Measurements from ENCODE around the gene LBP.

DNA sequence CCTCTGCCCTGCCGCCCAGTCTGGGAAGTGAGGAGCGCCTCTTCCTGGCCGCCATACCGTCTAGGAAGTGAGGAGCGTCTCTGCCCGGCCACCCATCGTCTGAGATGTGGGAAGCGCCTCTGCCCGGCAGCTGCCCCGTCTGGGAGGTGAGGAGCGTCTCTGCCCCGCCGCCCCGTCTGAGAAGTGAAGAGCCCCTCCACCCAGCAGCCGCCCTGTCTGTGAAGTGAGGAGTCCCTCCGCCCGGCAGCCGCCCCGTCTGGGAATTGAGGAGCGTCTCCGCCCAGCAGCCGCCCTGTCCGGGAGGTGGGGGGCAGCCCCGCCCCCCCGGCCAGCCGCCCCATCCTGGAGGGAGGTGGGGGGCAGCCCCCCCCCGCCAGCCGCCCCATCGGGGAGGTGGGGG, 61.0 kb downstream of the LBP start:
- no peak for TF ChIP-seq POLR2A (IDR thresholded peaks at IDR 0.05)
- TF ChIP-seq, protein P1, sequence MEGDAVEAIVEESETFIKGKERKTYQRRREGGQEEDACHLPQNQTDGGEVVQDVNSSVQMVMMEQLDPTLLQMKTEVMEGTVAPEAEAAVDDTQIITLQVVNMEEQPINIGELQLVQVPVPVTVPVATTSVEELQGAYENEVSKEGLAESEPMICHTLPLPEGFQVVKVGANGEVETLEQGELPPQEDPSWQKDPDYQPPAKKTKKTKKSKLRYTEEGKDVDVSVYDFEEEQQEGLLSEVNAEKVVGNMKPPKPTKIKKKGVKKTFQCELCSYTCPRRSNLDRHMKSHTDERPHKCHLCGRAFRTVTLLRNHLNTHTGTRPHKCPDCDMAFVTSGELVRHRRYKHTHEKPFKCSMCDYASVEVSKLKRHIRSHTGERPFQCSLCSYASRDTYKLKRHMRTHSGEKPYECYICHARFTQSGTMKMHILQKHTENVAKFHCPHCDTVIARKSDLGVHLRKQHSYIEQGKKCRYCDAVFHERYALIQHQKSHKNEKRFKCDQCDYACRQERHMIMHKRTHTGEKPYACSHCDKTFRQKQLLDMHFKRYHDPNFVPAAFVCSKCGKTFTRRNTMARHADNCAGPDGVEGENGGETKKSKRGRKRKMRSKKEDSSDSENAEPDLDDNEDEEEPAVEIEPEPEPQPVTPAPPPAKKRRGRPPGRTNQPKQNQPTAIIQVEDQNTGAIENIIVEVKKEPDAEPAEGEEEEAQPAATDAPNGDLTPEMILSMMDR (IDR thresholded peaks at IDR 0.05): no peak
